Measurements from ENCODE around the gene PRKAR1B. TPM values are rescaled to one million over a fixed set of nuclear protein-coding genes. Genes with fewer than 3 reads are reported as not detected.

The PRKAR1B gene
- polyA plus RNA-seq, 1 of the 3 experiments (the other 2 are of a cell fraction), result 63.7 TPM

- 94% methylated on average over 12 of the region's 12 CpGs for WGBS (ENCODE audit: low lambda C conversion rate)
- ChIA-PET POLR2A (no interaction called here), CTCF (no interaction called here)
- DNase-seq, result no peak
- no peak overlapping the region for H3K9ac ChIP-seq
- H3K36me3 ChIP-seq (replicated peaks in 1 of 2; ENCODE audit: control insufficient read depth in 1 of 2, insufficient read depth in 2 of 2, low read length in 1 of 2), result peaks cover 0 to 3% of the 10 kb centered on the region in 2 experiments
- H2AFZ ChIP-seq (ENCODE audit: low read depth), result no peak overlapping the region
- H3K9me2 ChIP-seq, result no peaks in the 10 kb centered on the region
- H3K27me3 ChIP-seq (ENCODE audit: insufficient read depth), result no peaks in the 10 kb centered on the region
- peaks cover 9% of the 10 kb centered on the region; the same call in 1 of the 2 replicates for H3K9me3 ChIP-seq
- peaks cover 0 to 6% of the 10 kb centered on the region in 2 experiments; a peak in 1 of 4 replicates for H3K4me1 ChIP-seq (ENCODE audit: control insufficient read depth in 1 of 2, insufficient read depth in 2 of 2, low read depth in 1 of 2, low read length in 1 of 2)
- no peaks in the 10 kb centered on the region for H4K20me1 ChIP-seq (ENCODE audit: insufficient read depth)
- TF ChIP-seq RAD21 (IDR thresholded peaks at IDR 0.05; ENCODE audit: low read length) (no peak), PBX3 (IDR thresholded peaks at IDR 0.05) (no peak), TCF12 (IDR thresholded peaks at IDR 0.05) (no peak), MEF2A (IDR thresholded peaks at IDR 0.05; ENCODE audit: borderline replicate concordance, low read depth) (no peak), SMC3 (IDR thresholded peaks at IDR 0.05; ENCODE audit: low read depth, low read length) (no peak), MXI1 (IDR thresholded peaks at IDR 0.05; ENCODE audit: low read depth, low read length) (no peak), CHD2 (IDR thresholded peaks at IDR 0.05; ENCODE audit: low read length, partially characterized antibody) (no peak), EZH2phosphoT487 (IDR thresholded peaks at IDR 0.05; ENCODE audit: borderline replicate concordance, low read depth) (no peak), IRF3 (IDR thresholded peaks at IDR 0.05; ENCODE audit: low read depth, low read length) (no peak), GABPA (IDR thresholded peaks at IDR 0.05; ENCODE audit: low read depth) (no peak), RXRA (IDR thresholded peaks at IDR 0.05; ENCODE audit: borderline replicate concordance, low read depth) (no peak), RFX5 (IDR thresholded peaks at IDR 0.05; ENCODE audit: low read length) (no peak)
- TF ChIP-seq, protein P1, sequence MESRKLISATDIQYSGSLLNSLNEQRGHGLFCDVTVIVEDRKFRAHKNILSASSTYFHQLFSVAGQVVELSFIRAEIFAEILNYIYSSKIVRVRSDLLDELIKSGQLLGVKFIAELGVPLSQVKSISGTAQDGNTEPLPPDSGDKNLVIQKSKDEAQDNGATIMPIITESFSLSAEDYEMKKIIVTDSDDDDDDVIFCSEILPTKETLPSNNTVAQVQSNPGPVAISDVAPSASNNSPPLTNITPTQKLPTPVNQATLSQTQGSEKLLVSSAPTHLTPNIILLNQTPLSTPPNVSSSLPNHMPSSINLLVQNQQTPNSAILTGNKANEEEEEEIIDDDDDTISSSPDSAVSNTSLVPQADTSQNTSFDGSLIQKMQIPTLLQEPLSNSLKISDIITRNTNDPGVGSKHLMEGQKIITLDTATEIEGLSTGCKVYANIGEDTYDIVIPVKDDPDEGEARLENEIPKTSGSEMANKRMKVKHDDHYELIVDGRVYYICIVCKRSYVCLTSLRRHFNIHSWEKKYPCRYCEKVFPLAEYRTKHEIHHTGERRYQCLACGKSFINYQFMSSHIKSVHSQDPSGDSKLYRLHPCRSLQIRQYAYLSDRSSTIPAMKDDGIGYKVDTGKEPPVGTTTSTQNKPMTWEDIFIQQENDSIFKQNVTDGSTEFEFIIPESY (IDR thresholded peaks at IDR 0.05; ENCODE audit: borderline replicate concordance, low read depth), result no peak
- TF ChIP-seq, protein P2, sequence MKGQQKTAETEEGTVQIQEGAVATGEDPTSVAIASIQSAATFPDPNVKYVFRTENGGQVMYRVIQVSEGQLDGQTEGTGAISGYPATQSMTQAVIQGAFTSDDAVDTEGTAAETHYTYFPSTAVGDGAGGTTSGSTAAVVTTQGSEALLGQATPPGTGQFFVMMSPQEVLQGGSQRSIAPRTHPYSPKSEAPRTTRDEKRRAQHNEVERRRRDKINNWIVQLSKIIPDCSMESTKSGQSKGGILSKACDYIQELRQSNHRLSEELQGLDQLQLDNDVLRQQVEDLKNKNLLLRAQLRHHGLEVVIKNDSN (IDR thresholded peaks at IDR 0.05; ENCODE audit: borderline replicate concordance, low read depth), result no peak
- peaks cover 6% of the 10 kb centered on the region for H3F3A ChIP-seq (replicated peaks; ENCODE audit: insufficient read depth)
- H3K27ac ChIP-seq (ENCODE audit: low read depth in 2 of 2, low read length in 1 of 2), result no peak overlapping the region
- no peak overlapping the region for H3K4me3 ChIP-seq (ENCODE audit: low read depth in 2 of 2, low read length in 1 of 2)
- no peaks in the 10 kb centered on the region for H3K79me2 ChIP-seq (ENCODE audit: insufficient read depth)
- no peak overlapping the region for H3K4me2 ChIP-seq
These were observed 97.0 kb downstream of the PRKAR1B start for GRCh38 chr7:630111-630511.
